ENCODE data around the gene CLEC2D.

- no peak for TF ChIP-seq CEBPB (IDR thresholded peaks at IDR 0.05; ENCODE audit: borderline replicate concordance in 1 of 2, low read depth in 2 of 2, low read length in 2 of 2)
- TF ChIP-seq CTCF (IDR thresholded peaks at IDR 0.05 in 2 of 3, conservative IDR thresholded peaks at IDR 0.05 in 1 of 3; ENCODE audit: control insufficient read depth in 2 of 3, extremely low read depth in 1 of 3, insufficient read depth in 1 of 3, low read depth in 3 of 3, low read length in 3 of 3) = no peak
- no peak for TF ChIP-seq TAF1 (IDR thresholded peaks at IDR 0.05; ENCODE audit: borderline replicate concordance, low read depth, low read length)
- no peak for TF ChIP-seq GABPA (IDR thresholded peaks at IDR 0.05; ENCODE audit: low read depth)
- no peak for TF ChIP-seq NFIC (IDR thresholded peaks at IDR 0.05; ENCODE audit: low read depth, low read length)
- TF ChIP-seq ETV6 (conservative IDR thresholded peaks at IDR 0.05 in 1 of 2, IDR thresholded peaks at IDR 0.05 in 1 of 2; ENCODE audit: borderline replicate concordance in 1 of 2, low read depth in 1 of 2) = no peak
Observed at GRCh38 chr12:9669019-9669326, 540 bp upstream of the CLEC2D start.

Measured in GM12878 (cell line).